ENCODE results near the gene HDAC10.

DNA sequence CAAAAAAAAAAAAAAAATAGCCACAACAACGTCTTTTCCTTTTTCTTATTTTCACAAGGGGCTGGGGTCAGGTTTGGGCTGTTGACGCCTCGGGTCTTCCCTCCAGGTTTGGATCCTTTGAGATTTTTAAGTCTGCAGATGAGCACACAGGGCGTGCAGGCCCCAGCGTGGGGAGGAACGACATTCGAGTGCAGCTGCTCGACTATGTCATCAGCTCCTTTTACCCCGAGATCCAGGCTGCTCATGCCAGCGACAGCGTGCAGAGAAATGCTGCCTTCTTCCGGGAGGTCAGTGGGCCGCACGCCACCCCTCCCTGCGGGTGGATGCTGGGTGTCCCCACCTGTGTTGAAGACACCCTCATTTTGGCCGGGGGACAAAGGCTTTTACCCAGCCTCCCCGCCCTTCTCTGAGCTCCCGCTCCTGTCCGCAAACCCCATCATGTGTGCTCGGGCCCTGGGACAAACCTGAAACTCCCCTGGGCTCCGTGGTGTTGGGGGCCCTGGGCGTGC lies 42.6 kb downstream of the HDAC10 start:
- TF ChIP-seq RAD21 (IDR thresholded peaks at IDR 0.05; ENCODE audit: insufficient read depth, low read depth, low read length) (no peak), MYC (IDR thresholded peaks at IDR 0.05; ENCODE audit: insufficient read depth, insufficient read length, insufficient replicate concordance, low read length, severe bottlenecking) (no peak)

All from GM12878 (cell line).